GM18870 (cell line): ENCODE data around the gene EFHD2.
"Not testable (repeated sequence)": the region's sequence is repeated elsewhere in the genome, so short reads cannot be mapped to it uniquely, and the experiment has no call there.

Experiments used
- ATAC-seq: cut with Tn5 transposase; IDR thresholded peaks from one replicate; pipeline ENCODE4 v1.9.1; 2021; ENCODE audit warnings: moderate library complexity; ENCODE audit not compliant: unreplicated experiment

EFHD2 gene

DNA sequence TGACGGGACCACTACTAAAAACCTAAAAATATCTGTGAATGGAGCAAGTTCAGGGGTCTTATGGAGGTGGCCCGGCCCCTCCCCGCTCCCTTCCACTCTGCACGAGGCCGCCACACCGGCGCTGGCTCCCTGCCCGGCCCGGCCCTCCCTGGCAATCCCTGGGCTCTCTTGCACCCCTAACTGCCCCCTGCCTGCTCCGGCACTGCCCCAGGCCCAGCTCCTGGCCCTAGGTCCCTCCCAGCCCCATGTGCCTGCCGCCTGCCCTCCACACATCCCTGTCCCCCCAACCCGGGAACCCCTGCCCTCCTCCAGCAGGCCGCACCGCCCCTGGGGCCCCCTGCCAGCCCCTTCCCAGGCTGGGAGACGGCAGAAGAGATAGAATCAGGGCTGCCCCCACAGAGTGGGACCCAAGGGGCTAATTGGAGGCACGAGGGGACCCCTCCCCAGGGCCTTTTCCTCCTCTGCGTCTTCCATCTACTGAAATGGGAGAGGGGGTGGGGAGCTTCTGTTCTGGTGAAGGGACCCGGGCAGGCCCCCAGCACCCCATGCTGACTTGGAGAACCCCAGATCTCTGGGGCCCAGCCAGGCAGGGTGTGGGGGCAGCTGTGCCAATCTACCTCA, 19.2 kb downstream of the EFHD2 start:
- ATAC-seq = no peak

DNA sequence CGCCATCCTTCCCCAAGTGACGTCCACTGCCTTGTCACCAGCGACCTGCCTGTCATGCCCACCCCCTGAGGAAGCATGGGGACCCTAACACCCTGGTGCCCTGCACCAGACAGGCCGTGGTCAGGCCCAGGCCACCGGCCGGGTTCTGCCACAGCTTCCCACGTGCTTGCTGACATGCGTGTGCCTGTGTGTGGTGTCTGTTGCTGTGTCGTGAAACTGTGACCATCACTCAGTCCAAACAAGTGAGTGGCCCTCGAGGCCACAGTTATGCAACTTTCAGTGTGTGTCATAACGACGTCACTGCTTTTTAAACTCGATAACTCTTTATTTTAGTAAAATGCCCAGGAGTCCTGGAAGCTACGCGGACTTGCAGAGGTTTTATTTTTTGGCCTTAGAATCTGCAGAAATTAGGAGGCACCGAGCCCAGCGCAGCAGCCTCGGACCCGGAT, 20.0 kb downstream of the EFHD2 start:
- no peak for ATAC-seq

DNA sequence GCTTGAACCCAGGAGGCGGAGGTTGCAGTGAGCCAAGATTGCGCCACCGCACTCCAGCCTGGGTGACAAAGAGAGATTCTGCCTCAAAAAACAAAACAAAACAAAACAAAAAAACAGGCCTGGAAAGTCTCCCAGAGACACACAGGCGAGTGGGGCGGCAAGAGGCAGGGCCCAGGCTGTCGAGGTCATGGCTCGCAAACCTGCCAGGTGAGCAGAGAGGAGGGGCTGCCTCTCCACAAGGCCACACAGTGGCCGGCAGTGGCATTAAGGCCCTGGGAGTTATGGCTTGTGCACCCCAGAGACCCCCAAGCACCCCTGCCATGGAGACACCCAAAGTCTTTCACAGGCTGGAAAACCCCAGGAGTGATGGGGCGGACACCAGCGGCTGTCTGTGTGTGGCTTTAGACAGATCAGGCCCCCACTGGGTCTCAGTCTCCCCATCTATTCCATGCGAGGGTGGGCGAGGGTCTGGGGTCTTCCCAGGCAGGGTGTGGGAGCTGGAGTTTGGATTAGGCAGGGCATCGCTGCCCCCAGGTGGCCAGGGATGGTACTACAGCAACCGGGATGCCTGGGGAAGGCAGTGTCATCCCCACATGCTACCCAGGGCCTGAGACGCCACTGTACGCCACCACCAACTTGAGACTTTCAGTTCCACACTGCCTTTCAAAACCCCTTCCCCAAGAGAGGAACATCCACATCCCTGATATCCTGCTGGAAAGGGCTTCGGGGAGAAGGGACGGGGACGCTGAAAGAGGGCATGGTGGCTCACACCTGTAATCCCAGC, 21.3 kb downstream of the EFHD2 start:
- no peak for ATAC-seq

DNA sequence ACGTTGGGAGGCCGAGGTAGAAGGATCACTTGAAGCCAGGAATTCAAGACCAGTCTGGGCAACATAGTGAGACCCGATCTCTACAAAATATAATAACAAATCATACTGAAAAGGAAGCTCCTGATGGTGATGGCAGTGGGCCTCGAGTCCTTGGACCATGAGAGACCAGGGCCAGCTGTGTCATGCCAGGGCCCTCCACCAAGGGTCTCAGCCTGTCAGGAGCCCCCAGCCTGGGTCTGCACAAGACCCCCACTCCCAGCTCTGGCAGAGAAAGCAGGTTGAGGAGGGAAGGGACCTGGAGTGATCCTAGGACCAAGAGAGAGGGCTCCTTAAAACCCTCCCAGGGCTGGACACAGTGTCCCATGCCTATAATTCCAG, 21.9 kb downstream of the EFHD2 start:
- no peak for ATAC-seq

DNA sequence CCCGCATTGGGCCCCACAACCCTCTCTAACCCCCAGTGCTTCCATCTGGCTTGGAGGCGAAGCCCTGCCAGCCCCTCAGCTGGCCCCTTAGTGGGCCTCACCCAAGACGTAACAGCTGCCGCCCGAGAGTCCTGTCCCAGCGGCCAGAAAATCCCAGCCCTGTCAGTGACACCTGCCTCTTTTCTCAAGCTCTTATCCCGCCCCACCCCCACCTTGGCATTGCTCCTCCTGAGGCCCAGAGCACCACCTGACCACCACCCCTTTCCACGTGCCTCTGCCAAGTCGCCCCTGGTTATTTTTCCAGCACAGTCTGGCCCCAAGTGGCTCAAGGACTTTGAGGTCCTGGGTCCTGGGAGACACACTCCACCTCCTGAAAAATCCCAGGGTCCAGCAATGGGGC, 22.6 kb downstream of the EFHD2 start:
- no peak for ATAC-seq

DNA sequence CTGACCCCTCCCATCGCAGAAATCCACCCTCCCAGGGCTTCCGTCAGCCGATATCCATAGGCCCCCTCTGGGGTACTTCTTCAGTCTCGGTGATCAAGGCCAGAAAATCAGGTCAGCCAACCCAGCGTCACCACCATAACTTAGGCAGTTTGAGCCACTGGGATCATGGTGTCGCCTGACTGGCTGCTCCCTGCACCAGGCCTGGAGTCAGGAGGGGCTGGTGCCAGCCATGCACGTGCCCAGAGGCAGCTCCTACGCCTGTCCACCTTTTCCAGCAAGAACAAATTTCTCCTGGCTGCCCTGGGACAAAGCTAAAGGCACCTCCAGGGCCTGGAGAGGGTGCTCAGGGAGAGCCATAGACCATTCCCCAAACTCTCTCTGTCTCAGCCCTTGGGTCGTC, 23.8 kb downstream of the EFHD2 start:
- no peak for ATAC-seq

DNA sequence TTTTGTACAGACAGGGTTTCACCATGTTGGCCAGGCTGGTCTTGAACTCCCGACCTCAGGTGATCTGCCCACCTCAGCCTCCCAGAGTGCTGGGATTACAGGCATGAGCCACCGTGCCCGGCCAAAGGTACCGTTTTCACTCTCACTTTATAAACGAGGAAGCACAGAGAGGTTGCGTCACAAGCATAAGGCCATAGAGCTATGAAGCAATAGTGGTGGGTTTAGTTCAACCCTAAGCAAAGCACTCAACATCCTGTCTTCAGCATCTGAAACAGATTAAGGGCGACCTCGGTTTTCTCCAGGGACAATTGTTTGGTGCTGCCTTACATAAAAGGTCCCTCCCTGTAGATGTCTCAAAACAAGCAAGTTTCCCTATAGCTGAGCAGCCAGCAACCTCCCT, 25.1 kb downstream of the EFHD2 start:
- not testable (repeated sequence) for ATAC-seq

DNA sequence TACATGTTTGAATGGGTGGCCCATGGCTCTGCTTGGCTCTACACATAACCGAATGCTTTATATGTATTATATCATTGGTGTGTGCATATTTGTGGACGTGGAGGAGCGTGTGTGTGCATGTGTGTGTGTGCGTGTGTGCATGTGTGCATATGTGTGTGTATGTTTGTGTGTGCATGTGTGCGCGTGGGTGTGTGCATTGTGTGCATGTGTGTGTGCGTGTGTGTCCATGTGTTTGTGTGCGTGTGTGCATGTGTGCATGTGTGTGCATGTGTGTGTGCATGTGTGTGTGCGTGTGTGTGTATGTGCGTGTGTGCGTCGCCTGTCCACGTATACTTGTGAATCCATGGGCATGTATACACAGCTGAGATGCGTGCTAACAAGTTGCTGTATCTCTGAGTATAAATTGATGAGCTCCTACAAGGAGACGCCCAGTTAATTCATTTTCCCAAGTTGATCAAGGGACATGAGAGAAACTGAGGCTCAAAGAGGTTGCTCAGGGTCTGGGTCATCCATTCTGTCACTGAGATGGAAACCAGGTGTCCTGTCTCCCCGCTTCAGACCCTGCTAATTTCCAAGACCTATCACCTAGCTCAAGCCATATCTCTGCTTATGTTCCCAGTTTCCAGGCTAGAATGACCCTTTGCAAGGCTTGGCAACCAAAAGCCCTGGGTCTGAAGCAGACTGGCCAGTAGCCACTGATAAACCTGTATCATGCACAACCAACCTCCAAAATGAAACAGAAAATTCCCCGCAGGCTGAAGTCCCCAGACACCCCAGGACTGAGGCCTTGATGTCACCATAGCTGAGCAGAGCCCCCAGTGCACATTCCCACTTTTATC, 25.8 kb downstream of the EFHD2 start:
- no peak for ATAC-seq

DNA sequence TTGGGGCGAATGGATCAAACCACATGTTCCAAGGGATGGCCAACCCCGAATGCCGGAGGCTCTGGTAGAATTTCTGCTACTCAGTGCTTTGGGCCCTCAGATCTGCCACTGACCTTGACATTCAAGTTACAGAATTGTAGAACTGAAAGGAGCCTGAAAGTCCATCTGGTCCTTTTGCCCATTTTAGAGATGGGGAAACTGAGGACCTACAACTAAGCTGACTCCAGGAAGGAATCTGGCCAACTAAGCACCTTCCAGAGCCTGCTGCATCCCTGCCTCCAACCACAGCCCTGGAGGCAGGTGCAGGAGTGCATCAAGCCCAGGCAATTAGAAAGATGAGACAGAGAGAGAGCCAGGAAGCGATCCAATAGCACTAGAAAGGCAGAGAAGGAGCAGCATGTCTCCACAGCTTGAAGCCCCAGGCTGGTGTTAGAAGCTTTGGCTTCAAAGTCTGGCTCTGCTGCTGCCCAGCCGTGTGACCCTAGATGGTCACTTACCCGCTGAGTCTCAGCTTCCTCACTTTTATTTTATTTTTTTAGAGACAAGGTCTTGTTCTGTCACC, 27.3 kb downstream of the EFHD2 start:
- ATAC-seq = no peak

DNA sequence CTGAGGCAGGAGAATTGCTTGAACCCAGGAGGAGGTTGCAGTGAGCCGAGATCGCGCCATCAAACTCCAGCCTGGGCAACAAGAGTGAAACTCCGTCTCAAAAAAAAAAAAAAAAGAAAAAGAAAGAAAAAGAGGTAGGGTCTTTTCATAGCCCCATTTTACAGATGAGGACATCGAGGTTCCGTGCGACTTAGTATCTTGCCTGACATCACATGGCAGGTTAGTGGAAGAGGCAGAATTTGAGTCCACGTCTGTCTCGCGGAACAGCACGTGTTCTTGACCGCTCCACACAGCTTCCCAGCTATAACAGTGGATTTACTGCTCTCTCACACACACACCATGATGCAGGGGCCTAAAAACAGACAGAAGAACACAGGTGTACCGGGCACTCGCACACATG, 29.6 kb downstream of the EFHD2 start:
- ATAC-seq = no peak

DNA sequence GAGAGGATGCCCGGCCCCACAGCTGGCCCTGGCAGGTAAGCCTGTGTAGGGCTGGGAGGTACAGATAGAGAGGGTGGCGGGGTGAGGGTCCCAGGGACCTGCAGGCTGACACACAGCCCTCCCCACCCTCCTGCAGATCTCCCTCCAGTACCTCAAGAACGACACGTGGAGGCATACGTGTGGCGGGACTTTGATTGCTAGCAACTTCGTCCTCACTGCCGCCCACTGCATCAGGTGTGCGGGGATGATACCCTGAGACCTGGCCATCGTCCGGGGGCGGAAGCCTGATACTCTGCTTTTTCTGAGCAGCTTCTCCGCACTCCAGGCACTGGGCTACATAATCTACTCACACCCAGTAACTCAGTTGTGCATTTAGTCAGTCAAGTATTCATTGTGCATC, 30.7 kb downstream of the EFHD2 start:
- no peak for ATAC-seq

DNA sequence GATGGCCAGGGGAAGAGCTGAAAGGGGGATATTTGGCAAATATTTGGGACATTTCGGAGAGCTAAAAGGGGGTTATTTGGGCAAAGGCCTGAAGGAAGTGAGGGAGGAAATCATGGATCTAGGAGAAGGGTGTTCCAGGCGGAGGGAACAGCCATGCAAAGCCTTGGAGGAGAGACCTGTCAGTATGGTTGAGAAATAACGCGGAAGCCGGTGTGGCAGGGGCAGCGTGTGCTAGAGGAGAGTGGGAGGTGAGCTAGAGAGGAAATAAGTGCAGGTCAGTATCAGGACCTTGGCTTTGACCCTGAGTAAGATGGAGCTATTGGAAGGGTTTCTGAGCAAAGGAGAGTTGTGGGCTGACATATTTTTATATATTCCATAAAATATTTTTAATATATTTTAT, 31.6 kb downstream of the EFHD2 start:
- ATAC-seq = no peak

DNA sequence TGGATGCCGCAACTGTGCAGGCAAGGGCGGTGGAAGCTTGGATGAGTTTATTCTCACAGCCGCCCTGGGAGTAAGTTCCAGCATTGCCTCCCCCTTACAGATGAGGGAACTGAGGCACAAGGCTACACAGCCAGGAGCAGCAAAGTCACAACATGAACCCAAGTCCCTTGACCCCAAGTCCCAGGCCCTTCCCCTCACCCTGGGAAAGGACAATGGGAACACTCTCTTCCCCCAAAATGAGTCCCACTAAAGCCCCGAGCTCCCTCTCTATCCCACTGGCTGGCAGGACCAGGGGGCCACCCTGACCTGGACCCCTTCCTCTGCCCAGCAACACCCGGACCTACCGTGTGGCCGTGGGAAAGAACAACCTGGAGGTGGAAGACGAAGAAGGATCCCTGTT, 32.4 kb downstream of the EFHD2 start:
- ATAC-seq = no peak

DNA sequence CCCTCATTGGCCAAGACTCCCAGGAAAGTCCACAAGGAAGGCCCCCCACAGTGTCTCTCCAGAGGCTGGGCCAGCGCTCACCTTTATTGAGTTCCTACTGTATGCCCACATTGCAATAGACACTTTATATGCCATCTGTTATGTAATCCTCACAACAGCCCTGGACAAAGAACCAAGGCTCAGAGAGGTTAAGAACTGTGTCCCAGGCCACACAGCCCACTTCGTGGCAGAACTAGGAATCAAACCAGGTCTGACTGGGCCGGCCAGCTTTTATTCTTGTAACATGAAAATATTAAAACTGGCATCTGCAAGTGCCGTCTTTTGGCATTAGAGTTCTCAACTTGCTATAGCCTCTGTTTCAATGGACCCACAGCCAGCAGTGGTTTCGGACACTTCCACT, 33.1 kb downstream of the EFHD2 start:
- no peak for ATAC-seq

DNA sequence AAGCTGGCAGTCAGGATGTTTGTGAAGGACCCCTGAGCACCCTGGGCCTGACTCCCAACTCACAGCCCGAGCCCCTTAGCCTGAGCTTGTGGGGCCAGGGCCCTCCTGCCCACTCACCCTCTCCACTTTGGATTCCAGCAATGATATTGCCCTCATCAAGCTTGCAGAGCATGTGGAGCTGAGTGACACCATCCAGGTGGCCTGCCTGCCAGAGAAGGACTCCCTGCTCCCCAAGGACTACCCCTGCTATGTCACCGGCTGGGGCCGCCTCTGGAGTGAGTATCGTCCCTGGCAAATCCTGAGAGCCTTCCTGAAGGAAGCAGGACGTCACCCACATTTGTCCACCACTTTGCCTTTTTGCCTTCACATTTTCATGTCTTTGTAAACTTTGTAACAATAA, 33.6 kb downstream of the EFHD2 start:
- ATAC-seq = no peak

DNA sequence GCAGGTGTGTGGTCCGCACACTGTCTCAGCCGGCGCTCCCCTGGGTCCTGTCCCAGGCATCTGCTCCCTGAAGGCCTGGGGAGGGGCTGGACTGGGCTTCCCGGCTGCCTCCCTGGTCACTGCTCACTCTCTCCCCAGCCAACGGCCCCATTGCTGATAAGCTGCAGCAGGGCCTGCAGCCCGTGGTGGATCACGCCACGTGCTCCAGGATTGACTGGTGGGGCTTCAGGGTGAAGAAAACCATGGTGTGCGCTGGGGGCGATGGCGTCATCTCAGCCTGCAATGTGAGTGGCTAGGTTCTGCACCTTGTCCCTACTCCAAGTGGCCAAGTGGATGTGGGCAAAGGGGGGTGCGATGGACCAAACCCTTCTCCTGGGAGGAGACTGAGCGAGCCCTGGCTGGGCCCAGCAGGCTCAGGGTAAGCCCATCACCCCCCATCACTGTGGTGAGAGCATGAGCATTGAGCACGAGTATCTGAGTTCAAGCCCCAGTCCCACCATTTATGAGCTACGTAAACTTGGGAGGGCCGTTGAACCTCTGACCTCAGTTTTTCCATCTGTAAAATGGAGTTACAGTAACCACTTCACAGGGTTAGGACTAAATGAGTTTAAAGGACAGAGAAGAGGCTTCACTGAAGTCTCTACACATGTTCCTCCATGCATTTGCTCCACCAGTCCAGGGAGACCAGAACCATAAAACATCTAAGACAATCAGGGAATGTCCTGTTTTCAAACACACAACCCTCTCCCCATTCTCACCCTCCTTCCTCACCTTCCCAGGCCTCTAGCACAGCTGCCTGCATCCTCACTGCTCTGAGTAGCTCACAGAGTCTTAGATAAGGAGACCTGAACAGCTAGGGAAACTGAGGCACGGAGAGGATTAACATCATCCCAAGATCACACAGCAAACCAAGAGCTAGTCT, 35.0 kb downstream of the EFHD2 start:
- no peak for ATAC-seq

DNA sequence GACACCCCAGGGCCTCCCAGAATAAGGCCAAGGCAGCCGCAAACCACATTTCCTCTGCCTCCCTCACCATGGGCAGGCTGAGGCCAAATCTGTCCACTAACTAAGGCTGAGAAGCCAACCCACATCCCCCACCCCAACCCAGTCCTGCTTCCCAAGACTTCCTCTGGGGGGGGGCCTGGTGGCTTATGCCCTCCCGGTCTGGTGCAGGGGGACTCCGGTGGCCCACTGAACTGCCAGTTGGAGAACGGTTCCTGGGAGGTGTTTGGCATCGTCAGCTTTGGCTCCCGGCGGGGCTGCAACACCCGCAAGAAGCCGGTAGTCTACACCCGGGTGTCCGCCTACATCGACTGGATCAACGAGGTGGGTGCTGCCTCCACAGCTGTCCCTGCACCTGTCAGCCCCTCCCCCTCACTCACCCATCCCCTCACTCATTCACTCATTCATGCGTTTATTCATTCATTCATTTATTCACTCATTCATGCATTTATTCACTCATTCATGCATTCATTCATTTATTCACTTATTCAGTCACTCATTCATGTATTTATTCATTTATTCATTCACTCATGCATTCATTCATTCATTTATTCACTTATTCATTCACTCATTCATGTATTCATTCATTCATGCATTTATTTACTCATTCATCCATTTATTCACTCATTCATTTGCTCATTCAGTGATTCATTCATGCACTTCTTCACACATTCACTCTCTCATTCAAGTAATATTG, 35.9 kb downstream of the EFHD2 start:
- ATAC-seq = no peak

DNA sequence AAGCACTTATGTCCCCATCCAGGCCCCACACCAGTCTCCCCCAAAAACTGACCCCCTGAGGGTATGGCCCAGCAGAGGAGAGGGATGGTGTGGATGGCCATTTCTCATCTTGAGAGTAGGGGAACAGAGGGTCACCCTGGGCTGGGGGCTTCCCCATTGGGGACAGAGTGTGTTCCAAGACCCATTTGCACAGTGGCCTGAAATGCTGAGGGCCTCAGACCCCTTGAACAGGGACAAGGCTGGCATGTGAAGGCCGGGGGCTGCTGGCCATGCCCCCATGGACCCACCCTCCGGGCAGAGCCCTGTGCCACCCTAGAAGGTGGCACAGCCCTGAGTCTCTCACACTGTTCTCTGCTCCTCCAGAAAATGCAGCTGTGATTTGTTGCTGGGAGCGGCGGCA, 36.5 kb downstream of the EFHD2 start:
- no peak for ATAC-seq

DNA sequence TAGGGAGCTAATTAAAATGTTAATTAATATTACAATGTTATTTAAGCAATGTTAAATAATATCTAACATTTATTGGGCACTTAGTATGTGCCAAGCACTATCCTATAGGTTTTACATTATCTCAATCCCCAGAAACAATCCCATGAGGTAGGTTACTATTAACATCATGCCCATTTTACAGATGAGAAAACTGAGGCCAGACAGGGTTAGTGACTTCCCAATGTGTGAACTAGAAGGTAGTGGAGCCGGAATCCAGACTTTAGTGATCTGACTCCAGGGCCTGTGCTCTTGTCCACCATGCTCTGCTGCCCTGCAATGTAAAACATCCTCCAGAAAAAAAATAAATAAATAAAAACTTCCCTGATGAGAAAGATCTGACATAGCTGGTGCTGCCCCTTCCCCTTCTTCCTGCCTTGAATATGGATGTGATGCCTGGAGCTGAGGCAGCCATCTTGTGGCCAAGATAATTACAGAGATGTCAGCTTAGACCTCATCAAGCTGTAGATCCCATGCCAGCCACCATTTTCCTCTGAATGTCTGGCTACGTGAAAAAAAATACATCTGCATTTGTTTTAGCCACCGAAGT, 39.3 kb downstream of the EFHD2 start:
- ATAC-seq = no peak
